MM.1S (cell line): ENCODE results near the gene RXYLT1.

ENCODE experiments used
- DNase-seq: peaks from one replicate; pipeline ENCODE4 v3.0.0-alpha.2; 2015
- H2AFZ ChIP-seq: fragments of 300-600 bp; sonication (generic); 2 replicates; pipeline ENCODE4 v1.6.0; 2016; ENCODE audit warnings: antibody characterized with exemption, low read length
- H3F3A ChIP-seq: fragments of 300-600 bp; sonication (generic); 2 replicates; pipeline ENCODE4 v1.6.1; 2016; ENCODE audit warnings: mild to moderate bottlenecking, antibody characterized with exemption, low read length, moderate library complexity, mixed read lengths; ENCODE audit not compliant: insufficient read depth
- H3K27ac ChIP-seq: fragments of 300-600 bp; sonication (generic); 2 replicates; pipeline ENCODE4 v1.5.1; 2016; ENCODE audit warnings: mild to moderate bottlenecking, low read length
- H3K27me3 ChIP-seq: fragments of 300-600 bp; sonication (generic); replicated peaks from 2 replicates; pipeline ENCODE4 v1.6.0; 2016; ENCODE audit warnings: low read length; ENCODE audit not compliant: insufficient read depth
- H3K36me3 ChIP-seq: fragments of 300-600 bp; sonication (generic); replicated peaks from 2 replicates; pipeline ENCODE4 v1.6.1; 2016; ENCODE audit warnings: mild to moderate bottlenecking, low read length, mixed read lengths; ENCODE audit not compliant: insufficient read depth
- H3K4me1 ChIP-seq: fragments of 300-600 bp; sonication (generic); 2 replicates; pipeline ENCODE4 v1.6.1; 2016; ENCODE audit warnings: low read length, mixed read lengths
- H3K4me2 ChIP-seq: fragments of 300-600 bp; sonication (generic); 2 replicates; pipeline ENCODE4 v1.6.0; 2016; ENCODE audit warnings: low read depth, low read length
- H3K4me3 ChIP-seq: fragments of 300-600 bp; sonication (generic); 2 replicates; pipeline ENCODE4 v1.5.1; 2016; ENCODE audit warnings: low read length, mixed read lengths
- H3K79me2 ChIP-seq: fragments of 300-600 bp; sonication (generic); 2 replicates; pipeline ENCODE4 v1.6.1; 2016; ENCODE audit warnings: mixed run types, low read length, mixed read lengths
- H3K9ac ChIP-seq: fragments of 300-600 bp; sonication (generic); 2 replicates; pipeline ENCODE4 v1.6.1; 2016; ENCODE audit warnings: low read length, mixed read lengths
- H3K9me2 ChIP-seq: fragments of 300-600 bp; sonication (generic); replicated peaks from 2 replicates; pipeline ENCODE4 v1.6.1; 2016; ENCODE audit warnings: mild to moderate bottlenecking, low read length, mixed read lengths; ENCODE audit not compliant: insufficient read depth
- H3K9me3 ChIP-seq: fragments of 300-600 bp; sonication (generic); replicated peaks from 2 replicates; pipeline ENCODE4 v1.6.1; 2016; ENCODE audit warnings: mild to moderate bottlenecking, low read length, mixed read lengths; ENCODE audit not compliant: insufficient read depth
- H4K20me1 ChIP-seq: fragments of 300-600 bp; sonication (generic); 2 replicates; pipeline ENCODE4 v1.6.1; 2016; ENCODE audit warnings: mild to moderate bottlenecking, low read length, moderate library complexity, mixed read lengths; ENCODE audit not compliant: insufficient read depth
- EZH2 ChIP-seq: fragments of 300-600 bp; sonication (generic); optimal IDR thresholded peaks from 2 replicates; pipeline ENCODE3; 2017; ENCODE audit warnings: low read depth, mild to moderate bottlenecking, antibody characterized with exemption, low read length, mixed read lengths
- EZH2phosphoT487 ChIP-seq: fragments of 300-600 bp; sonication (generic); IDR thresholded peaks from 2 replicates; pipeline ENCODE4 v1.6.1; 2018; ENCODE audit warnings: antibody characterized with exemption, low read length
- TF ChIP-seq, protein P1 (sequence below): fragments of 300-600 bp; sonication (generic); IDR thresholded peaks from 2 replicates; pipeline ENCODE4 v1.5.1; 2016; ENCODE audit warnings: antibody characterized with exemption, low read length, mixed read lengths

The RXYLT1 gene

DNA sequence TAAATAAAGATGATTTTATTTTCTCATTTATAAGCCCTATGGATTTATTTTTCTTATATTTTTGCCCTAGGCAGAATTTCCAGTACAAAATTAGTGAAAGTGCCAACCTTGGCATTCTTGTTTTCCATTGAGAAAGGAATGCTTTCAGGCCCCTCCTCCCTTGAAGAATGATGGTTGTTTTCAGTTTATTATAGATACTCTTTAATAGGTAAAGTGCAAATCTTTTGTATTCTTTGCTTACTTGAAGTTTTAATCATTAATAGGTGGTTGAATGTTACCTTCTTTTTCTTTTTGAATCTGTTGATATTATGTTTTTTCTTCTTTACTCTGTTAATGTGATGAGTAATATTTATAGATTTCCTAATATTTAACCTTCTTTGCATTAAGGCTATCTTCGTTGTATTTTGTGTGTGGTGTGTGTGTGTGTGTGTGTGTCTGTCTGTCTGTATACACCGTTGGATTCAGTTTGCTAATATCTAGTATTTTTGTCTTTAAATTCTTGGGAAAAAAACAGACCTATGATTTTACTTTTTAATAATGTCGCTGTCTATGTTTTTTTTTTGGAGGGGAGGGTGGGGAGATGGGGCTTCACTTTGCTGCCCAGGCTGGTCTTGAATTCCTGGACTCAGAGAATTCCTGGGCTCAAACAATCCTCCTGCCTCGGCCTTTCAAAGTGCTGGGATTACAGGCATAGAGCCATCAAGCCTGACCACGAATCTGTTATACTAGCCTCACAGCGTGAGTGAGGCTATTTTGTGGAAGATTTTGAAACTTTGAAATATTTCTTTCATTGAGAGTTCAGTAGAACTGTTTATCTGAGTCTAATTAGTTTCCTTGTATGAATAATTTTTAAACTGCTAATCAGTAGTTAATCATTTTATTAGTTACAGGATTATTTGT, 78.3 kb downstream of the RXYLT1 start:
- Histone ChIP-seq H3K36me3 (no peaks in the 10 kb centered on the region), H3K4me1 (no peaks in the 10 kb centered on the region), H3K9ac (no peak overlapping the region), H2AFZ (no peak overlapping the region), H4K20me1 (no peaks in the 10 kb centered on the region), H3F3A (no peaks in the 10 kb centered on the region), H3K27me3 (no peaks in the 10 kb centered on the region), H3K4me2 (no peak overlapping the region), H3K27ac (no peak overlapping the region), H3K9me2 (no peaks in the 10 kb centered on the region), H3K79me2 (no peaks in the 10 kb centered on the region), H3K4me3 (no peak overlapping the region), H3K9me3 (no peaks in the 10 kb centered on the region)
- DNase-seq, result no peak
- TF ChIP-seq, protein P1, sequence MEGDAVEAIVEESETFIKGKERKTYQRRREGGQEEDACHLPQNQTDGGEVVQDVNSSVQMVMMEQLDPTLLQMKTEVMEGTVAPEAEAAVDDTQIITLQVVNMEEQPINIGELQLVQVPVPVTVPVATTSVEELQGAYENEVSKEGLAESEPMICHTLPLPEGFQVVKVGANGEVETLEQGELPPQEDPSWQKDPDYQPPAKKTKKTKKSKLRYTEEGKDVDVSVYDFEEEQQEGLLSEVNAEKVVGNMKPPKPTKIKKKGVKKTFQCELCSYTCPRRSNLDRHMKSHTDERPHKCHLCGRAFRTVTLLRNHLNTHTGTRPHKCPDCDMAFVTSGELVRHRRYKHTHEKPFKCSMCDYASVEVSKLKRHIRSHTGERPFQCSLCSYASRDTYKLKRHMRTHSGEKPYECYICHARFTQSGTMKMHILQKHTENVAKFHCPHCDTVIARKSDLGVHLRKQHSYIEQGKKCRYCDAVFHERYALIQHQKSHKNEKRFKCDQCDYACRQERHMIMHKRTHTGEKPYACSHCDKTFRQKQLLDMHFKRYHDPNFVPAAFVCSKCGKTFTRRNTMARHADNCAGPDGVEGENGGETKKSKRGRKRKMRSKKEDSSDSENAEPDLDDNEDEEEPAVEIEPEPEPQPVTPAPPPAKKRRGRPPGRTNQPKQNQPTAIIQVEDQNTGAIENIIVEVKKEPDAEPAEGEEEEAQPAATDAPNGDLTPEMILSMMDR, result no peak
- TF ChIP-seq EZH2phosphoT487 (no peak), EZH2 (no peak)
